OCI-LY3 (cell line): ENCODE results near the gene IQGAP2.

Source experiments
- H2AFZ ChIP-seq: fragments of 200-600, 300-600 bp; shearing (Covaris generic); 2 replicates; pipeline ENCODE4 v1.6.0; 2014; ENCODE audit warnings: antibody characterized with exemption, low read depth, low read length
- H3K27ac ChIP-seq: fragments of 200-600, 300-600 bp; sonication (generic); 2 replicates; pipeline ENCODE4 v1.5.1; 2014; ENCODE audit warnings: mild to moderate bottlenecking, low read length, moderate library complexity, mixed read lengths
- H3K27me3 ChIP-seq: fragments of 200-600, 300-600 bp; sonication (generic); 2 replicates; pipeline ENCODE4 v1.6.1; 2014; ENCODE audit warnings: low read depth, low read length, mixed read lengths
- H3K36me3 ChIP-seq: fragments of 200-600, 300-600 bp; sonication (generic); replicated peaks from 2 replicates; pipeline ENCODE3; 2014; ENCODE audit warnings: low read depth, low read length, mixed read lengths
- H3K4me1 ChIP-seq: fragments of 300-600, 200-600 bp; sonication (generic); 2 replicates; pipeline ENCODE4 v1.6.1; 2014; ENCODE audit warnings: low read length, mixed read lengths
- H3K4me2 ChIP-seq: fragments of 200-600, 300-600 bp; sonication (generic); 2 replicates; pipeline ENCODE4 v1.6.1; 2014; ENCODE audit warnings: low read length, mixed read lengths
- H3K4me3 ChIP-seq: fragments of 300-600, 200-600 bp; sonication (generic); 2 replicates; pipeline ENCODE4 v1.5.1; 2014; ENCODE audit warnings: antibody characterized with exemption, mild to moderate bottlenecking, low read length, moderate library complexity
- H3K79me2 ChIP-seq: fragments of 300-600, 200-600 bp; shearing (Covaris generic); 2 replicates; pipeline ENCODE4 v1.6.1; 2014; ENCODE audit warnings: mild to moderate bottlenecking, low read length, mixed read lengths
- H3K9ac ChIP-seq: fragments of 300-600, 200-600 bp; shearing (Covaris generic); 2 replicates; pipeline ENCODE4 v1.6.0; 2014; ENCODE audit warnings: mild to moderate bottlenecking, low read length, moderate library complexity
- H3K9me3 ChIP-seq: fragments of 200-600, 300-600 bp; shearing (Covaris generic); 2 replicates; pipeline ENCODE4 v1.6.1; 2014; ENCODE audit warnings: low read length, mixed read lengths; ENCODE audit not compliant: insufficient read depth
- H4K20me1 ChIP-seq: fragments of 200-600, 300-600 bp; sonication (generic); 2 replicates; pipeline ENCODE4 v1.6.1; 2016; ENCODE audit warnings: low read length, mixed read lengths; ENCODE audit not compliant: insufficient read depth
- EZH2phosphoT487 ChIP-seq: fragments of 200-600 bp; shearing (Covaris generic); IDR thresholded peaks from 2 replicates; pipeline ENCODE4 v1.6.1; 2018; ENCODE audit warnings: antibody characterized with exemption, mixed run types, low read depth
- TF ChIP-seq, protein P1 (sequence below): fragments of 200-600, 300-600 bp; sonication (generic); IDR thresholded peaks from 2 replicates; pipeline ENCODE4 v1.5.1; 2014; ENCODE audit warnings: antibody characterized with exemption, low read length, low read depth

Gene IQGAP2

GRCh38 chr5:76542241-76542640, 139.2 kb downstream of the IQGAP2 start:
- no peak overlapping the region for H3K4me3 ChIP-seq
- H3K27me3 ChIP-seq, result no peaks in the 10 kb centered on the region
- no peaks in the 10 kb centered on the region for H3K79me2 ChIP-seq
- H3K4me1 ChIP-seq, result peaks cover 19% of the 10 kb centered on the region
- TF ChIP-seq, protein P1, sequence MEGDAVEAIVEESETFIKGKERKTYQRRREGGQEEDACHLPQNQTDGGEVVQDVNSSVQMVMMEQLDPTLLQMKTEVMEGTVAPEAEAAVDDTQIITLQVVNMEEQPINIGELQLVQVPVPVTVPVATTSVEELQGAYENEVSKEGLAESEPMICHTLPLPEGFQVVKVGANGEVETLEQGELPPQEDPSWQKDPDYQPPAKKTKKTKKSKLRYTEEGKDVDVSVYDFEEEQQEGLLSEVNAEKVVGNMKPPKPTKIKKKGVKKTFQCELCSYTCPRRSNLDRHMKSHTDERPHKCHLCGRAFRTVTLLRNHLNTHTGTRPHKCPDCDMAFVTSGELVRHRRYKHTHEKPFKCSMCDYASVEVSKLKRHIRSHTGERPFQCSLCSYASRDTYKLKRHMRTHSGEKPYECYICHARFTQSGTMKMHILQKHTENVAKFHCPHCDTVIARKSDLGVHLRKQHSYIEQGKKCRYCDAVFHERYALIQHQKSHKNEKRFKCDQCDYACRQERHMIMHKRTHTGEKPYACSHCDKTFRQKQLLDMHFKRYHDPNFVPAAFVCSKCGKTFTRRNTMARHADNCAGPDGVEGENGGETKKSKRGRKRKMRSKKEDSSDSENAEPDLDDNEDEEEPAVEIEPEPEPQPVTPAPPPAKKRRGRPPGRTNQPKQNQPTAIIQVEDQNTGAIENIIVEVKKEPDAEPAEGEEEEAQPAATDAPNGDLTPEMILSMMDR, result no peak
- no peak for TF ChIP-seq EZH2phosphoT487
- H4K20me1 ChIP-seq, result no peaks in the 10 kb centered on the region
- H3K9me3 ChIP-seq, result no peaks in the 10 kb centered on the region
- H3K9ac ChIP-seq, result no peak overlapping the region
- no peak overlapping the region for H2AFZ ChIP-seq
- no peak overlapping the region for H3K4me2 ChIP-seq
- no peaks in the 10 kb centered on the region for H3K36me3 ChIP-seq
- H3K27ac ChIP-seq, result no peak overlapping the region

- no peaks in the 10 kb centered on the region for H3K9me3 ChIP-seq
- H4K20me1 ChIP-seq, result no peaks in the 10 kb centered on the region
- no peaks in the 10 kb centered on the region for H3K36me3 ChIP-seq
- H3K4me3 ChIP-seq, result no peak overlapping the region
- H2AFZ ChIP-seq, result no peak overlapping the region
- H3K9ac ChIP-seq, result no peak overlapping the region
- H3K79me2 ChIP-seq, result no peaks in the 10 kb centered on the region
- TF ChIP-seq, protein P1, result no peak
- no peak for TF ChIP-seq EZH2phosphoT487
- H3K27ac ChIP-seq, result no peak overlapping the region
- H3K27me3 ChIP-seq, result no peaks in the 10 kb centered on the region
- peaks cover 27% of the 10 kb centered on the region for H3K4me1 ChIP-seq
- H3K4me2 ChIP-seq, result no peak overlapping the region
Measured at GRCh38 chr5:76542887-76543690, 140.0 kb downstream of the IQGAP2 start.

DNA sequence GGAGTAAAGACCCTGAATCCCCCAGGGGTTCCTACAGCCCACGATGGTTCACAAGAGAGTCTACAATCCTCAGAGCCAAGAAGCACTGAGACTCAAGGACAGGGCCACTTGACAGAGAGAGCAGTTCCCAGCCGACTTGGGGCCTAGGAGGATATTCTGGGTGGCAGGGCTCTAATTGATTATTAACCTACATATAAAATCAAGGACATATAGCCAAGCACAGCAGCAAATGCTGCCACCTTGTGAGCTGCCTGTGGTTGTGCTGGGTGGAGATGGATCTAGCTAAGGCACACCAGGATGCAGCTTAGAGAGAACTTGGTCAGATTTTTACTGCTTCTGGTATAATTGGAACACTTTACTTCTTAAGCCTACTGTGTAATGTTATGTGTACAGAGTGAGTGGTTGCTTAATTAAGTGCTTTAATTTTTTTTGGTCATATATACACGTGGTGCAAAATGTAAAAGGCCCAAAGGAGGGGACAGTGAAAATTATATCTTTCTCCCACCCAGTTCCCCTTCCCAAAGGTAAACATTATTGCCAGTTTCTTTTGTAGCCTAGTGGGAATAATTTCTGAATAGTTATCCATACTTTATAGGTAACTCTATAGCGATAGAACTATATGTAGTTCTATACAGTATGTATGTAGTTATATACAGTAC, 141.3 kb downstream of the IQGAP2 start:
- H3K4me1 ChIP-seq, result peaks cover 34% of the 10 kb centered on the region
- H2AFZ ChIP-seq, result no peak overlapping the region
- no peaks in the 10 kb centered on the region for H4K20me1 ChIP-seq
- H3K27ac ChIP-seq, result no peak overlapping the region
- no peaks in the 10 kb centered on the region for H3K27me3 ChIP-seq
- no peaks in the 10 kb centered on the region for H3K36me3 ChIP-seq
- H3K4me2 ChIP-seq, result no peak overlapping the region
- H3K4me3 ChIP-seq, result no peak overlapping the region
- TF ChIP-seq EZH2phosphoT487, result no peak
- TF ChIP-seq, protein P1, result peak; percentile 67
- H3K79me2 ChIP-seq, result no peaks in the 10 kb centered on the region
- H3K9ac ChIP-seq, result no peak overlapping the region
- H3K9me3 ChIP-seq, result no peaks in the 10 kb centered on the region

- no peak overlapping the region for H3K4me2 ChIP-seq
- no peaks in the 10 kb centered on the region for H3K79me2 ChIP-seq
- H3K27me3 ChIP-seq, result no peaks in the 10 kb centered on the region
Measured at GRCh38 chr5:76545184-76545583, 142.1 kb downstream of the IQGAP2 start.

More at GRCh38 chr5:76545184-76545583, 142.1 kb downstream of the IQGAP2 start:
- Histone ChIP-seq H4K20me1 (no peaks in the 10 kb centered on the region), H3K4me1 (peaks cover 34% of the 10 kb centered on the region), H3K9me3 (no peaks in the 10 kb centered on the region), H3K36me3 (no peaks in the 10 kb centered on the region), H3K4me3 (no peak overlapping the region), H2AFZ (no peak overlapping the region), H3K9ac (no peak overlapping the region), H3K27ac (no peak overlapping the region)
- TF ChIP-seq, protein P1, result no peak
- TF ChIP-seq EZH2phosphoT487, result no peak
